ENCODE measurements around the gene CSAD.

The CSAD gene, protein sequence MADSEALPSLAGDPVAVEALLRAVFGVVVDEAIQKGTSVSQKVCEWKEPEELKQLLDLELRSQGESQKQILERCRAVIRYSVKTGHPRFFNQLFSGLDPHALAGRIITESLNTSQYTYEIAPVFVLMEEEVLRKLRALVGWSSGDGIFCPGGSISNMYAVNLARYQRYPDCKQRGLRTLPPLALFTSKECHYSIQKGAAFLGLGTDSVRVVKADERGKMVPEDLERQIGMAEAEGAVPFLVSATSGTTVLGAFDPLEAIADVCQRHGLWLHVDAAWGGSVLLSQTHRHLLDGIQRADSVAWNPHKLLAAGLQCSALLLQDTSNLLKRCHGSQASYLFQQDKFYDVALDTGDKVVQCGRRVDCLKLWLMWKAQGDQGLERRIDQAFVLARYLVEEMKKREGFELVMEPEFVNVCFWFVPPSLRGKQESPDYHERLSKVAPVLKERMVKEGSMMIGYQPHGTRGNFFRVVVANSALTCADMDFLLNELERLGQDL

DNA sequence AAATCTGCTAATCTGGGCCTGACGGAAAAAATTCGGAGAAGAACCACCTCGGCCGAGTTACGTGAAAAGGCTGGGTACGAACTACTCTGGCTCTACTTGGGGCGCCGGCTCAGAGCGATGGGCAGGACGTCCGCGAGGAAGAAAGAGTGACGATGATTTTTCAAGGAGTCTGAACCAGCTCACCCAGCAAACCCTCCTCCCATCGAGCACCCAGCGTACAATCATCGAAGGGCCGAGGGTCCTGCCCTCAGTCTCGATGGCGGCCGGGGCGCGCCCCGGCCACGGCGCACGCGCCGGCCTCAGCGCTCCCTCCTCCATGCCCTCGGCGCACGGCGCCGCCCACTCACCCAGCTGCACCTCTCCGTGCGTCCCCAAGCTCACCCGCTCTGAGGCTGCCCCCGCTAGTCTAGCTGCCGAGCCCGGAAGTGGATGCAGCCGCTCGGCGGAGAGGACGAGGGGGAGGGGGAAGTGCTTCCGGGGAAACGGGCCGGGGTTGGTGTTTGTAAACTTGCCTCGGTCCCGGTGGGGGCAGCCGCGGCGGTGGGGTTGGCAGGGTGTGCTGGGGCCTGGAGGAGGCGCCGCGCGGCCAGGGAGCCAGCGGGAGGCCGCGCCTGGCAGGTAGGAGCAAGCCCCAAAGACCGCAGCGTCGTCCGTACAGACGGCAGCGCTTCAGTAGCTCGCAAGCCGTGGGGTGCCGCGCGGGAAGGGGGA lies at the start of gene CSAD, which contains the start of gene ZNF740:
TSS of gene CSAD (minus strand) at position 706 of the 711 bp plus-strand sequence. CDS start 7,455 bp downstream, outside the sequence.
TSS of gene ZNF740 (plus strand) at position 503 of the 711 bp plus-strand sequence. CDS start 1,262 bp downstream, outside the sequence.
- DNase-seq, result peak; percentile 94

DNA sequence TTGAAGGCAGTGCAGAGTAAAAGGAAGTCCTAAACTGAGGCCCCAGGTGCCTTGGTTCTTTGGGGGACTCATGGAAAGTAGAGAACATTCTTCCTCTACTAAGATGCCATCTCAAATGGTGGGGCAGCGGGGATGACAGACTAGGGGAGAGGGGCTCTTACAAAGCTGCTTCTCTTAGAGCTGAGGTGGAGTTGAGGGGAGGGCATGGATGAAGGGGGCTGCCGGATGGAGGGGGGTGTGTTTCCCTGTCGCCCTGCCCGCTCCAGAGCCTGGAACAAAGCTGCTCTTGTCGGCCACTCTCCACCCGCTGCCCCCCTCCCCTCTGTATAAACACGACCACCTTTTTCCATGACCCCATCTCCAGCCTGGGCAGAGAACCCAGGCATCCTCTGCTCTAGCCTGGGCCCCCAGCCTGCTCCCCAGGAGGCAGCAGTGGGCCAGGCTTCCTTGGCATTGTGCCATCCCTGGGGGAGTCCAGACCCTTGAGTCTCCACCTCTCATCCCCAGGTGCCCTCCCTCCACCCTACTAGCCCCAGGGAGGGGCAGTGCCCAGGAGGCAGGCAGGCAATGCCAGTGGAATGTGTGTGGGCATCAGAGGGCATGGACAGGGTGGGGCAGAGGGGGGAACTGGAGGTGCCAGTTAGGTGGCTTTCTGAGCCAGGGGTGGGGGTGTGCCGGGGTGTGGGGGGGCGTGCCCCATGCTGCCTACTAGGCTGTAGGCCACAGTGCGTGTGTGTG lies 49.6 kb upstream of the CSAD start:
- DNase-seq, result no peak

DNA sequence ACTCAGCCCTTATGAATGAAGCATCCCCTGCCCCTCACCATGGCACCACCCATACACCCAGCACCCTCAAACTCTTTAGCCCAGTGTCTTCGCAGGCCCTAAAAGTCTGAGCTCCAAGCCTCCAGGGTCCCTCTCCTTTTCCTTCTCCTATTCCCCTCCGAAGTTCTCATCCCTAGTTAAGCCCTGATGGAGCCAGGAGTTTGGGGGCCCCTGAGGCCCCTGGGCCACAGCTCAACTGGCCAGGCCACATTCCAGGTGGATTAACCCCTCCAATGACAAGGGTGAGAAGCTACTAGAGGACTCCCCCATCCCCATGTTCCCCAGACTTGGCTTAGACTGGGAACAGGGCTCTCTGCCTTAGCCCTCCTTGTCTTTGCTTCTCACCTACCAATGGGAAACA lies 48.7 kb upstream of the CSAD start:
- DNase-seq, result no peak

DNA sequence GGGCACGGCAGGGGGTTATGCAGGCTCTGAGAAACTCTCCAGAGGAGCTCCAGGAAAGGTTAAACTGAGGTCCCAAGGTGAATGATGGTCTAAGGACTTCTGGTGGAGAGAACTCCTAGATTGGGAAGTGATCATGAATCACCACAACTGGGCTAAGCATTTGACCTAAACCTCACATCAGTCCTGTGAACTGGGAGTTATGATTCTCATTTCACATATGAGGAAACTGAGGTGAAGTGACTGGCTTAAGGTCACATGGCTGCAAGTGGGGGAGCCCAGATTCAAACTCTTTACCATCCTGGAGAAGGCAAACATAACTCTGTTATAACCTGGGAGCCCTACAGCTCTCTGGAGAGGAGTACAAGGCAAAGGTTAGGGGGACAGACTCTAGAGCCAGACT lies 47.1 kb upstream of the CSAD start:
- no peak for DNase-seq

DNA sequence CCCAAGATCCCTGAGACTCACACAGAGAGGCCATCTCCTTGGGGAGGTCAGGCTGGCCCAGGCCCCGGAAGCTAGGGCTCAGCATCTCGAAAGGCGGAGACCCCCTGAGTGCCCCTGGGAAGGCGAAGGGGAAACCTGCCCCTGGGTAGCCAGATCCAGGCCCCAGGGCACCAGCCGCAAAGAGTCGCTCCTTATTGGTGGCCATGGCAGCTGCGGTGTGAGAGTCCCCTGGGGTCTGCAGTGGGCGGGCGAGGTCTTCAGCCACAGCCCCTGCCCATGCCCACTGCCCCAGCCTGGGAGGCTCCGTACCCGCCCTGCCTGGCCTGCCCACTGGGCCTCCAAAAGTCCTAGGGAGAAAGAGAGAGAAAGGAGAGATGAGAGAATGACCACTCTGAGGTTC lies 46.6 kb upstream of the CSAD start:
- no peak for DNase-seq

DNA sequence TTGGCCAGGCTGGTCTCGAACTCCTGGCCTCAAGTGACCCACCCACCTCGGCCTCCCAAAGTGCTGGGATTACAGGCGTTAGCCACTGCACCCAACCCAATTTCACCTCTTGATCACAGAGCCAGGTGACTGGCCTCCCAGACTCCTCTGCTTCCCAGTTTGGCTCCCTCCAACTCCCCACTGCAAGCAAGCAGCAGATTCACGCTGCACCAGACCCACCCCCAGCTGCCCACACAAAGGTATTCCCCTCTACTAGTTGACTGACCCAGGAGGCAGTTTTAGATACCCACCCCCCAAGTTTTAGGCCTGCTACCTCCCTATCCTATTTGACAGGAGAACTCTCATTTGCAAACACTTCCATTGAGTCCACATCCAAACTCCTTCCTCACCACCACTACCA lies 46.1 kb upstream of the CSAD start:
- no peak for DNase-seq

DNA sequence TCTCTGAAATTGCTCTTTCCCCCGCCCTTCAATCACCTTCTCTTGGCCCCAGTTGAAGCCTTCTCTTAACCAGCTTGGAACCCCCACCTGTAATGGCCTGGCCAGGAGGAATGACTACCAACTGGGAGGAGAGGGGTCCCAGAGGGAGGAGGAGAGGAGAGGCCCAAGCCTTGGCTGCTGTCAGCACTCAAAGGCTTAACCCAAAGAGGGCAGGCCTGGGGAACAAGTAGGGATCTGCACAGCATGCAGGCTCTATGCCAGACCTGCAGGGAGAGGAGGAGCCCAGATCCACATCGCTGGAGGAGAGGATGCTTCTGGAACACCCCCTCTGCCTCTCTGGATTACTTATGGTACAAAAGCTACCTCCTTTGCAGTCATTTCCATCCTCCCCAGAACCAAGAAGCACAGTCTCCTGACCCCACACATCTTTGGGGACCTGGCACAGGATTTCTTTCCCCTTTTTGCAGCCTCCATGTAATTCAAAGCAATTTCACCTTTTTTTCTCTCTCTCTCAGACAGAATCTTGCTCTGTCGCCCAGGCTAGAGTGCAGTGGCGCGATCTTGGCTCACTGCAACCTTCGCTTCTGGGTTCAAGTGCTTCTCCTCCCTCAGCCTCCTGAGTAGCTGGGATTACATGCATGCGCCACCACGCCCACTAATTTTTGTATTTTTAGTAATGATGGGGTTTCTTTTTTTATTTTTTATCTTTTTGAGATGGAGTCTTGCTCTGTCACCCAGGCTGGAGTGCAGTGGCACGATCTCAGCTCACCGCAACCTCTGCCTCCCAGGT lies 45.1 kb upstream of the CSAD start:
- no peak for DNase-seq

DNA sequence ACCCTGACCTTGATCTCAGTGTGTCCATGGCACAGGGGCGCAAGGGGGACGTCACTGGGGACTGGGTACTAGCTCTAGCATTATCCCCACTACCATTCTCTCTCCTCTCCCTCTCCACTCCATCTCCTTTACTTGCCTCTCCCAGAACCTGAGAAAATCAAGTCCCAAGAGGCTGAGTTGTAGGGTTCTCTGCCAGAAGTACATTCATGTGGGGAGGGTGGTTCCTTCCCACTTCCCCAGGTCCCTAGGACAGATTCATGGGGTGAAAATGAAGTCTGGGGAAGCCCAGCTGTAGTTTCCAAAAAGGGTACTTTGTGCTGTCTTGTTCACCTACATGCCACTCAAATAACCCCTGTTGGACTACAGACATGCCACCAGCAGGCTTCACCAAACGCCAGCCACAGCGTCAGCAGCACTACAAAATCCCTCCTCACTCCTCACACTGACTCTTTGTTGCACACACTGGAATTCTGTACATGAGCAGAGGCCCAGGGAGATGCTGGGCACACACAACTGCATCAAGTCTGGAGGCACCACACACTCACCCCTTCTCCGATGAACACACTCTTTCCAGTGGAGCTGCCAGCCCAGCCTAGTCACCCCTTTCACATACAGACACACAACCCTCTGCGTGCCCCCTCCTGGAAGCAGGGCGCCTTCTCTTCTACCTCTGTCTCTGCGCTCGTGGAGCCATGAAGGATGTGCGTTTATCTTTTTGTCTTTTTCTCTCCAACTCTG lies 44.3 kb upstream of the CSAD start:
- DNase-seq, result no peak

DNA sequence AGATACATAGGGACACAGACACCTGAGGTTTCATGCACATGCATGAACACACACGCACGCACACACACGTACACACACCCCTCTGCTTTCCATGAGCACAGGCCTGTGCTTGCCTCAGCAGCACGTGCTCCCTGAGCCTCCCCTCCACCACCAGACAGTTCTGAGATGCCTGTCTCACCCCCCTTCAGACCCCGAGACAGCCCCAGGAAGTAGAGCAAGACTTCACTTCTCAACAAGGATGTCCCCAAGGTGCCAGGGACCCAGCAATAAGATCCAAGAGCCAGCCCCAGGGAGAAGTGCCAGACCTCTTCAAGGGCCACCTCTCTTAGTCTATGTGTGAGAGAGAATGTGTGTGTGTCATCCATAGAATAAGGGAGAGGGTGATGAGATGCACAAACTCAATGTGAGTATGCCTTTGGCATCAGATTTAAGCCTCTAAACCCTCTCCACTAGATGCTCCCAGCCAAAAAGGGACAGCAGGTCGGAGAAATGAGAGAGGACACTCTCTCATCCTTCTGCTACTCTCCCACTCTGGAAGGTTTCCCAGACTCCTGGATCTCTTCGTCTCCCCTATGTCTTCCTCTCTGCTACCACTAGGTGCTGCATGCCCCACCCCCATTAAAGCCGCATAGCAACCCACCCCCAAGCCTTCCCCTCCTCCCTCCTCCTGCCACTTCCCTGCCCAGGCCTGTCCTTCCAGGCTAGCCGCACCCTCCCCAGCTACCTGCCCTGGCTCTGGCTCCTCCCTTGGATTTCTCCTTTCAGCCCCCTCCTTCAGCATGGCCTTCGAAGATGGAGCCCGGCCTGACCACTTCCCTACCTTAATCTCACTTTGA lies 43.6 kb upstream of the CSAD start:
- DNase-seq, result no peak

DNA sequence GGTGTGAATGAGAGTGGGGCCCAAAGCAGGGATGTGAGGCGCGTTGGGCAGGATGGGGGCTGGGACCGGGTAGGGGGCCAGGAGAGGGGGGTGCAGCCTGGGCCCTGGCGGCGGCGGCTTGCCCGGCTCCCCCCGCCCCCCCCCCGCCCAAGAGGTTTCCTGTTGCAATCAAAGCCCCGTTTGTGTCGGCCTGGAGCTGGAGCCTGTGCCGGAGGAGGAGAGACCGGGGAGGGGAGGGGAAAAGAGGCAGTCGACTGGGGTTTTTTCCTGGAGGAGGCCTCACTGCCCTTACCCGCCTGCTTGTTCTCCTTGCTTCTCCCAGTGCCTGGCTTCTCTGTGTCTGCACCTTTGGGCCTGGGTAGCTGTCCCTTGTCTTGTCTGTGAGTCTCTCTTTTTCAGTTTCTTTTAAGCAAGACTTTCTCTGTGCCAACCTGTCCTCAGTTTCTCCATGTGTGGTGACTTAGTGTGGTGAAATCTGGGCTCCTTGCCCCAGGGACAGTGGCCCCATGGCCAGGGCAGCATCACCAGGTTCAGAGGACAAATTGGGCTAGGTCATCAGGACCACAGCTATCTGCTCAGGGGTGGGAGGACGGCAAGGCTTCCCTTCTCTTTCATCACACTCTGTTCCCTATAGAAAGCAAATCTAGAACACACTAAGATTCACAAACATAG lies 42.8 kb upstream of the CSAD start:
- DNase-seq, result no peak

DNA sequence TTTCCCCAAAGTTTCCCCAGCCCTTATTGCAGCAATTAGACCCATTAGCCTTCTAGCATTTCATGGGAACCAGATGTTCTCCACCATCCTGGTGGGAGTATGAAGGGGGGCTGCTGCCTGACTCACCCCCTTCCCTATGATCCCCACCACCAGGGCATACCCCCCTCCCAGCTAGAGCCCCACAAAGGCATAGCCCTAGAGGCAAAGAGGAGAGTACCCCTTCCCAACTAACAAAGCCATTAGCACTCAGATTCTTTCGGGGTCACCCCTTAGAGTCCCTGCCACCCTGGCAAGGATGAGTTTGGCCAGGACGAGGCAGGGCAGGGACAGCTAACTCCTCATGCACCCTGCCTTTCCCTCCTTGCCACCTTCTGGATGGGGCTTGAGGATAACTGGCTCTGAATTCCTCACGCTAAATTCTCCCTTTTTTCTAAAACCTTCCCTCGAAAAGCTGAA lies 42.1 kb upstream of the CSAD start:
- DNase-seq, result no peak

DNA sequence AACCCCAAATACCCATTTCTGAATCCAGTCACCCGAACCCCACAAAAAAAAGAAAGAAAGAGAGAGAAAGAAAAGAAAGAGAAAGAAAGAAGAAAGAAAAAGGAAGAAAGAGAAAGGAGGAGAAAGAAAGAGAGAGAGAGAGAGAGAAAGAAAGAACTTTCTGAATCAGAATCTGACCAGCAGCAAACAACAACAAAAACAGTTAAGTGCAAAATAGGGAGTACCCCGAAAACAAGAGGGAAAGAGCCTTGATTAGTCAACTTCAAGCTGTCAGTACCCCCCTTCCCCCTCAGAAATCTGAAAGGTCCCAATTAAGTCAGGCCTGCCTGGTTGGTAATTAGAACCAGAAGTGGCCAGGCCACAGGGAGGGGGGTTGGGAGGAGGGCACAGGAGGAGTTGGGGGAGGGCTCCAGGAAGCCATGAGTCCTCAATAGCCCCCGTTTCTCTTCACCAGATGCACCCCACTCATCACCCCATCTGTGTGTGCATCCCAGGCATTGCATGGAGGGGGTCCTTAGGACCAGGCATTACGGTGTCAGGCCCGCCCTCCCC lies 41.5 kb upstream of the CSAD start:
- no peak for DNase-seq

DNA sequence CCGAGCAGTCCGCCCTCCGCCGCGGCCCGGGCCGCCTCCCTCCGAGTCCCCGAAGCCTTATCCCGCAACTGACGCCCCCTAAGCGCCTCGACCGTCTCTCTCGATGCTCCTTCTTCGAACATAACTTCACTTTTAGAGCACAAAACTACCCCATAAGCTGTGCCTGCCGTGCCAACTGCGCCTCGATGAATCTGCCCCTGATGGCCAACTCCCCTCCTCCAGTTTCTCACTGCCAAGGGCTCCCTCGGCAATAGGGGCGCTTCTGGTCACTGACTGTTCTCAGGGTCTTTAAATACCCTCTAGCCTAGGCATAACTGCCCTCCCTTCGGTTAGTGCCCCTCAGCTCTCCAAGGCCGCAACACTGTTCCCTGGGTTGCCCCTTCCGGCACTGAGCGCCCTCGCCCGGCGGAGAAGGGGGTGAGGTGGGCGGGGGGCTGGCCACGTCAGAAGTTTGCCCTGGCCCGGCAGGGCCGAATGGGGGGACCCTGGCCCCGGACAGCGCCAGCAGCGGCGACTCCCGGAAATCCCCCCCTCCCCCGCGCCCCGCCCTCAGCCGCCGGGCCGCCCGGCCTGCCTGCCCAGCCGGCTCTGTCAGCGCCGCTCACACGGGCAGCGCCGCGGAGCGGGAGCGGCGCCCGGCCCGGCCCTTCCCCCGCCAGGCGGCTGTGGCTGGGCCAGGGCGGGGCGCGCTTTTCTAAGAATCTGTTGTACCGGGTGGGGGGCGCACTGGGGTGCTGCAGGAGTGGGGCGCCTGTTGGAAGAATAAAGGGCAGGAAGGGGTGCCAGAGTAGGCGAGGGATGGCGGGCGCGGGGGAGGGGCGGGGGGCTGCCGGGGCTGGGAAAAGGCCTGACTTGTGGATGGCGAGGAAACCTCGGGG lies 40.7 kb upstream of the CSAD start:
- DNase-seq, result peak; percentile 49

DNA sequence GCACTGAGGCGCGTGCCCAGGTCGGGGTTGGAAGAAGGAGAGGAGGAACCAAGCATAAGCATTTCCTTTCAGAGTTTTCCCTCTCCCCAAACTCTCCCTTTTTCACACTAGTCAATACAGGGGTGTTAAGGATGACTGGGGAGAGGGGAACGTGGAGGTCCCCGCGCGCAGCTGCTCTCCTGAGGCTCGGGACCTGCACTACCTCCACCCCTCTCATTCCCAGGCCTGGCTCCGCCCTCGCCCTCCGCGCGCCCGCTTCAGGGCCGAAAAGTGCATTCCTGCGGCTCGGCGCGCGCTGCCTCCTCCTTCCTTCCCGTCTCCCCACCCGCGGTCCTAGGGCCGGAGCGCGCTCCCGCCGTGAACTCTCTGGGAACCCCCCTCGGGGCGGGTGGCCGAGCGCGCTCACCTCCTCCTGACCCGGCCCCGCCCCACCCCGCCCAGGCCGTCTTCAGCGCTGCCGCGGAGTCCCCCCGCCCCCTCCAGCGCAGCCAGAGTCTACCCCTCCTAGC lies 40.0 kb upstream of the CSAD start:
- peak; percentile 91 for DNase-seq

DNA sequence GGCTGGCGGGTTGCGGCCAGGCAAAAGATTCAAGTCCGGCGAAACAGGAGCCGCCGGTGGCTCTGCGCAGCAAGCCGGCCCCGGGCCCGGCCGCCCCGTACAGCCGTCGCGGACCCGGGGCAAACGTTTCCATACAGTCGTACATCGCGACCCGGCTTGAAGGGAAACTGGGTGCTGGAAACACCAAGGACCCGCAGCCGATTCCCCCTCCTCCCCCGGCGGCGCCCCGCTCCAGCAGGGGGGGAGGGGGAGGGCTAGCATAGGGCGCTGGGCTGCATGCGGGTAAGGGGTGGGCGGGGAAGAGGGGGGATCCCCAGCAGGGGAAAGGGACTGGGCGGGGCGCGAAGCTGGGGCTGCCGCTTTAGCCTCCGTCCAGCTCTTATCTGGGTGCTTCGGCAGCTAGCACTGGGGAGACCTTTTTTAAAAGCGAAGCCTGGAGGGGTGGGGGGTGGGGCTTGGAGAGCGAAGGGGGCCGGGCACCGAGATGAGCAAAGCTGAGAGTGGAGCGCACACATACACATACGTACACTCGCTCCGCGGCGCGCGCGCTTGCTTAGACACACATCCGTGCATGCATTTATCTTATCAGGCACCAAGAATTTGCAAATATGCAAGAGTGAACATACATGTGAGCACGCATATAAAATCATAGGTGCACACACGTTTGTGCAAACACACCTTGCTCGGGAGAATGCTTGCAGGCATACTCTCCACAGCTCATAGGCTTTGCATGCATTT lies 39.4 kb upstream of the CSAD start:
- DNase-seq, result peak; percentile 43

DNA sequence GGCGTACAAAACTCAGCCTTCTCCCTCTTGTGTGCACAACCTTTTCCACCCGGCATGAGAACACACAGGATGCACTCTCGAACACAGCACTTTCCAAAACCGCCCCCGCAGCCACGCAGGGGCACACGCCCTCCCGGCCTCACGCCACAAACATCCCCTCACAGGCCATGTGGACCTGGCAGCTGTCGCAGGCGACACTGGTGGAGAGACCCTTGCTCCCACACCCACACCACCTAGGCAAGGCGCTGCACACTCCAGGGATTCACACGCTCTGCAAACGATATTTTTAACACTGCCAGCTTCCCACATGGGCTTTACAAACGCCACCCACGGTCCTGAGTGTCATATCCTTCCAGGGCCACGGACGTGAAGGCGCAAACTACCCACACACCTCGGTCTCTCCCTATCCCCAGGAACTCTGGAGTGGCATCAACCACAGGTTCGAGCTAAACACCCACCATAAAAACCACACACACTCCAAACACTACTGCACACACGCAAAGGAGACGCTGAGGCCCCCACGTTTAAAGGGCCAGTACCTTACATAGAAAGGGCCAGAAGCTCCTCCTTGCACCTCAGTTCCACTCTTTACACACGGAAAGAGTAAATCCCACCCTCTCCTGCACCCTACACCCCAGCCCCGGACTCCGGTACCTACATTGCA lies 38.7 kb upstream of the CSAD start:
- no peak for DNase-seq

All from T1000 (cell line).